GM19035 (cell line): ENCODE results near the gene NELL2.
"Not testable (repeated sequence)": the region's sequence is repeated elsewhere in the genome, so short reads cannot be mapped to it uniquely, and the experiment has no call there.

Source experiments
- ATAC-seq: cut with Tn5 transposase; IDR thresholded peaks from one replicate; pipeline ENCODE4 v1.9.1; 2021; ENCODE audit not compliant: unreplicated experiment

NELL2 gene

GRCh38 chr12:44697511-44697910, 178.6 kb downstream of the NELL2 start:
- ATAC-seq, result no peak

GRCh38 chr12:44696542-44696941, 179.6 kb downstream of the NELL2 start:
- ATAC-seq, result no peak

- no peak for ATAC-seq
These were observed 182.1 kb downstream of the NELL2 start for GRCh38 chr12:44694017-44694416.

GRCh38 chr12:44689587-44689986, 186.5 kb downstream of the NELL2 start:
- no peak for ATAC-seq

- not testable (repeated sequence) for ATAC-seq
These were observed 189.2 kb downstream of the NELL2 start for GRCh38 chr12:44686821-44687432.

GRCh38 chr12:44677724-44678123, 198.4 kb downstream of the NELL2 start:
- ATAC-seq, result no peak

- ATAC-seq, result no peak
These were observed 201.2 kb downstream of the NELL2 start for GRCh38 chr12:44674875-44675274.

GRCh38 chr12:44673811-44674210, 202.3 kb downstream of the NELL2 start:
- ATAC-seq, result no peak

GRCh38 chr12:44672042-44672441, 204.1 kb downstream of the NELL2 start:
- ATAC-seq, result no peak

GRCh38 chr12:44668443-44668842, 207.7 kb downstream of the NELL2 start:
- no peak for ATAC-seq

- no peak for ATAC-seq
These were observed 208.7 kb downstream of the NELL2 start for GRCh38 chr12:44667461-44667860.

- ATAC-seq, result no peak
These were observed 212.8 kb downstream of the NELL2 start for GRCh38 chr12:44663291-44663690.

GRCh38 chr12:44655846-44656245, 220.3 kb downstream of the NELL2 start:
- ATAC-seq, result no peak

GRCh38 chr12:44654646-44655639, 221.2 kb downstream of the NELL2 start:
- no peak for ATAC-seq

GRCh38 chr12:44653861-44654527, 222.1 kb downstream of the NELL2 start:
- no peak for ATAC-seq

GRCh38 chr12:44649693-44650092, 226.4 kb downstream of the NELL2 start:
- ATAC-seq, result no peak

- no peak for ATAC-seq
These were observed 228.0 kb downstream of the NELL2 start for GRCh38 chr12:44647917-44648690.

GRCh38 chr12:44640427-44641190, 235.5 kb downstream of the NELL2 start:
- ATAC-seq, result no peak

- no peak for ATAC-seq
These were observed 238.2 kb downstream of the NELL2 start for GRCh38 chr12:44637875-44638274.

- ATAC-seq, result no peak
These were observed 247.9 kb downstream of the NELL2 start for GRCh38 chr12:44628180-44628579.
